Keratinocyte (primary cell): Measurements from ENCODE around the gene ADCYAP1R1. TPM values are rescaled to one million over a fixed set of nuclear protein-coding genes. Genes with fewer than 3 reads are reported as not detected.

Experiments
- DNase-seq: peaks from one replicate; pipeline ENCODE4 v3.0.0-alpha.2; 2011; ENCODE audit warnings: low read depth, missing footprints, low spot score
- FAIRE-seq: peaks from 2 replicates; lab custom pipeline; 2011; peaks lifted over from hg19 to GRCh38; lab: Jason Lieb, UNC
- H2AFZ ChIP-seq: 2 replicates; pipeline ENCODE4 v1.6.0; 2012; ENCODE audit warnings: low read length, control low read depth, inconsistent platforms; ENCODE audit not compliant: control insufficient read depth
- H3K27ac ChIP-seq: 2 replicates; pipeline ENCODE4 v1.5.1; 2011; ENCODE audit warnings: low read length; ENCODE audit not compliant: control insufficient read depth, insufficient read depth
- H3K27me3 ChIP-seq: 3 replicates; pipeline ENCODE4 v1.6.0; 2011; ENCODE audit warnings: low read length; ENCODE audit not compliant: control insufficient read depth, insufficient read depth; ENCODE audit errors: extremely low read depth
- H3K36me3 ChIP-seq, 2 experiments: 2 replicates in 1 of 2; 3 replicates in 1 of 2; pipeline ENCODE4 v1.5.1; 2011; ENCODE audit warnings: low read length in 2 of 2, mild to moderate bottlenecking in 1 of 2; ENCODE audit not compliant: control insufficient read depth in 2 of 2, insufficient read depth in 2 of 2; ENCODE audit errors: extremely low read depth in 1 of 2
- H3K4me1 ChIP-seq: 3 replicates; pipeline ENCODE4 v1.5.1; 2011; ENCODE audit warnings: low read length; ENCODE audit not compliant: control insufficient read depth, insufficient read depth; ENCODE audit errors: extremely low read depth
- H3K4me2 ChIP-seq: 3 replicates; pipeline ENCODE4 v1.6.0; 2011; ENCODE audit warnings: low read depth, low read length; ENCODE audit not compliant: control insufficient read depth, insufficient read depth; ENCODE audit errors: extremely low read depth
- H3K4me3 ChIP-seq, 3 experiments: fragments of 200-600 bp in 1 of 3; sonication (generic) in 1 of 3; 2 replicates in 2 of 3; 3 replicates in 1 of 3; pipeline ENCODE4 v1.5.1; 2011 to 2016; ENCODE audit warnings: low read length in 3 of 3, mild to moderate bottlenecking in 3 of 3, control low read depth in 2 of 3, inconsistent platforms in 1 of 3, low read depth in 1 of 3, mixed read lengths in 1 of 3, mixed run types in 1 of 3, moderate library complexity in 1 of 3; ENCODE audit not compliant: control insufficient read depth in 2 of 3, insufficient read depth in 2 of 3; ENCODE audit errors: extremely low read depth in 1 of 3
- H3K79me2 ChIP-seq: 2 replicates; pipeline ENCODE4 v1.6.0; 2012; ENCODE audit warnings: low read length; ENCODE audit not compliant: control insufficient read depth, insufficient read depth
- H3K9ac ChIP-seq: 3 replicates; pipeline ENCODE4 v1.6.0; 2011; ENCODE audit warnings: low read length; ENCODE audit not compliant: control insufficient read depth, insufficient read depth; ENCODE audit errors: extremely low read depth
- H3K9me1 ChIP-seq: 3 replicates; pipeline ENCODE4 v1.6.0; 2011; ENCODE audit warnings: low read length; ENCODE audit not compliant: control insufficient read depth, insufficient read depth; ENCODE audit errors: extremely low read depth
- H3K9me3 ChIP-seq: 2 replicates; pipeline ENCODE4 v1.5.1; 2012; ENCODE audit warnings: low read depth, low read length; ENCODE audit not compliant: control insufficient read depth
- H4K20me1 ChIP-seq: 3 replicates; pipeline ENCODE4 v1.6.0; 2011; ENCODE audit warnings: low read length; ENCODE audit not compliant: control insufficient read depth, insufficient read depth; ENCODE audit errors: extremely low read depth
- EZH2 ChIP-seq: IDR thresholded peaks from one replicate; pipeline ENCODE4 v1.6.1; 2012; ENCODE audit warnings: inconsistent platforms, mild to moderate bottlenecking, low read length, moderate library complexity
- dilution Hi-C: fragments of 300-500 bp; cut with MboI; formaldehyde crosslinking; loops from one replicate; pipeline ENCODE4 v1.7.0; 2020; ENCODE audit warnings: low sequenced_read_pairs; ENCODE audit not compliant: extremely low pct_ligation_motif_present
- polyA plus RNA-seq, 5 experiments: library from polyadenylated mRNA; depleted of rRNA in 3 of 5; stranded (reverse) in 3 of 5; stranded (forward) in 1 of 5; unstranded in 1 of 5; fragments of >200 nt; gene quantifications; 1 replicate in 1 of 5; 2 replicates in 3 of 5; 3 replicates in 1 of 5; pipeline versions ENCODE4 v1.2.1 to v1.2.3, GENCODE V29; 2011 to 2012; ENCODE audit warnings: missing spikeins in 2 of 5, low read depth in 1 of 5, low replicate concordance in 1 of 5
- TF ChIP-seq, protein P1 (sequence below), 3 experiments: IDR thresholded peaks in 1 of 3; conservative IDR thresholded peaks in 1 of 3; optimal IDR thresholded peaks in 1 of 3; 2 replicates in 2 of 3; 3 replicates in 1 of 3; pipeline versions ENCODE3 to v1.5.1; 2011; ENCODE audit warnings: low read length in 3 of 3, mild to moderate bottlenecking in 3 of 3, moderate library complexity in 2 of 3, control low read depth in 1 of 3, inconsistent platforms in 1 of 3; ENCODE audit not compliant: insufficient read depth in 2 of 3; ENCODE audit errors: extremely low read depth in 1 of 3

ADCYAP1R1 gene
- polyA plus RNA-seq, 1 donor (not counting 4 experiments of a cell fraction or from before 2014, with no cell fraction given), result not detected

GRCh38 chr7:31079824-31080511, 27.9 kb downstream of the ADCYAP1R1 start:
- H3K9me3 ChIP-seq, result no peaks in the 10 kb centered on the region
- H3K4me3 ChIP-seq, result no peak overlapping the region
- no peaks in the 10 kb centered on the region for H3K4me1 ChIP-seq
- FAIRE-seq (no peak), DNase-seq (no peak)
- H3K9me1 ChIP-seq, result no peaks in the 10 kb centered on the region
- H3K4me2 ChIP-seq, result no peak overlapping the region
- H3K9ac ChIP-seq, result no peak overlapping the region
- no peak overlapping the region for H3K27ac ChIP-seq
- no peaks in the 10 kb centered on the region for H3K36me3 ChIP-seq
- TF ChIP-seq, protein P1, sequence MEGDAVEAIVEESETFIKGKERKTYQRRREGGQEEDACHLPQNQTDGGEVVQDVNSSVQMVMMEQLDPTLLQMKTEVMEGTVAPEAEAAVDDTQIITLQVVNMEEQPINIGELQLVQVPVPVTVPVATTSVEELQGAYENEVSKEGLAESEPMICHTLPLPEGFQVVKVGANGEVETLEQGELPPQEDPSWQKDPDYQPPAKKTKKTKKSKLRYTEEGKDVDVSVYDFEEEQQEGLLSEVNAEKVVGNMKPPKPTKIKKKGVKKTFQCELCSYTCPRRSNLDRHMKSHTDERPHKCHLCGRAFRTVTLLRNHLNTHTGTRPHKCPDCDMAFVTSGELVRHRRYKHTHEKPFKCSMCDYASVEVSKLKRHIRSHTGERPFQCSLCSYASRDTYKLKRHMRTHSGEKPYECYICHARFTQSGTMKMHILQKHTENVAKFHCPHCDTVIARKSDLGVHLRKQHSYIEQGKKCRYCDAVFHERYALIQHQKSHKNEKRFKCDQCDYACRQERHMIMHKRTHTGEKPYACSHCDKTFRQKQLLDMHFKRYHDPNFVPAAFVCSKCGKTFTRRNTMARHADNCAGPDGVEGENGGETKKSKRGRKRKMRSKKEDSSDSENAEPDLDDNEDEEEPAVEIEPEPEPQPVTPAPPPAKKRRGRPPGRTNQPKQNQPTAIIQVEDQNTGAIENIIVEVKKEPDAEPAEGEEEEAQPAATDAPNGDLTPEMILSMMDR (optimal IDR thresholded peaks at IDR 0.05 in 1 of 3, IDR thresholded peaks at IDR 0.05 in 1 of 3, conservative IDR thresholded peaks at IDR 0.05 in 1 of 3; ENCODE audit: extremely low read depth in 1 of 3, insufficient read depth in 2 of 3, low read length in 3 of 3), result no peak
- no peak for TF ChIP-seq EZH2
- H3K79me2 ChIP-seq, result no peaks in the 10 kb centered on the region
- H4K20me1 ChIP-seq, result no peaks in the 10 kb centered on the region
- H3K27me3 ChIP-seq, result peaks cover 19% of the 10 kb centered on the region
- dilution Hi-C loops, result no loop called here
- H2AFZ ChIP-seq, result no peak overlapping the region

GRCh38 chr7:31080763-31081162, 28.7 kb downstream of the ADCYAP1R1 start:
- TF ChIP-seq EZH2, result no peak
- TF ChIP-seq, protein P1 (optimal IDR thresholded peaks at IDR 0.05 in 1 of 3, IDR thresholded peaks at IDR 0.05 in 1 of 3, conservative IDR thresholded peaks at IDR 0.05 in 1 of 3; ENCODE audit: extremely low read depth in 1 of 3, insufficient read depth in 2 of 3, low read length in 3 of 3), result no peak
- H3K4me3 ChIP-seq, result no peak overlapping the region
- H3K27me3 ChIP-seq, result peaks cover 19% of the 10 kb centered on the region
- dilution Hi-C loops, result no loop called here
- no peak overlapping the region for H3K27ac ChIP-seq
- H3K4me1 ChIP-seq, result no peaks in the 10 kb centered on the region
- no peaks in the 10 kb centered on the region for H3K79me2 ChIP-seq
- no peaks in the 10 kb centered on the region for H3K36me3 ChIP-seq
- no peak overlapping the region for H3K4me2 ChIP-seq
- H3K9me1 ChIP-seq, result no peaks in the 10 kb centered on the region
- H2AFZ ChIP-seq, result no peak overlapping the region
- no peaks in the 10 kb centered on the region for H3K9me3 ChIP-seq
- H3K9ac ChIP-seq, result no peak overlapping the region
- no peaks in the 10 kb centered on the region for H4K20me1 ChIP-seq
- FAIRE-seq (no peak), DNase-seq (no peak)
